GM19452 (cell line): ENCODE data around the gene C20orf204.
"Not testable (repeated sequence)": the region's sequence is repeated elsewhere in the genome, so short reads cannot be mapped to it uniquely, and the experiment has no call there.

ENCODE experiments used
- ATAC-seq: cut with Tn5 transposase; IDR thresholded peaks from one replicate; pipeline ENCODE4 v1.9.1; 2021; ENCODE audit not compliant: unreplicated experiment

The C20orf204 gene

DNA sequence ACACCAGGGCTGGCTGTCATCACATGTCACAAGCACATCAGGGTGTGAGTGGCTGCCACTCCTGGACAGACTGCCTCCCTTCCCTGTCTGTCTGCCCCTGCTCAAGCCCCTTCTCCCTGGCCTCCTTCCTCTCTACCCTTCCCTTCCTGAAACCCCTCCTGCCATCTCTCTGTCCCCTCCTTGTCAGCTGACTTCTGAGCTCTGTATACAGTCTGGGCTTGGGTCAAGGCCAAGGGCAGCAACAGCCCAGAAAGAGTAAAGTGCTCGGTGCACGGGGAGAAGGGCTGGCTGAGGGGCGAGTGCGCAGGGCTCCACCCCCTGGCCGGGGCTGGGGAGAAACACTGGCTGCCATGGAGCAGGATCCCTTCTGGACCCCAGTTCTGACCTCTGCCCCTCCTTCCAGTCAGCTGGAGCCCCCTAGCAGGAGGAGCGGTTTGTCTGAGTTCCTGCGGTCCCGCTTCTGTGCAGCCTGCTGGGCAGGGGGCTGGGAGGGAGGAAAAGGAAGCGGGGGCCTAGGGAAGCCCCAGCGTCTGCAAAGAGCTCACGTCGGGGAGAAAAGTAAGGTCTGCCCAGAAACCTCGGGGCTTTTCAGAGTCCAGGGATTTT lies 46.2 kb downstream of the C20orf204 start:
- no peak for ATAC-seq

DNA sequence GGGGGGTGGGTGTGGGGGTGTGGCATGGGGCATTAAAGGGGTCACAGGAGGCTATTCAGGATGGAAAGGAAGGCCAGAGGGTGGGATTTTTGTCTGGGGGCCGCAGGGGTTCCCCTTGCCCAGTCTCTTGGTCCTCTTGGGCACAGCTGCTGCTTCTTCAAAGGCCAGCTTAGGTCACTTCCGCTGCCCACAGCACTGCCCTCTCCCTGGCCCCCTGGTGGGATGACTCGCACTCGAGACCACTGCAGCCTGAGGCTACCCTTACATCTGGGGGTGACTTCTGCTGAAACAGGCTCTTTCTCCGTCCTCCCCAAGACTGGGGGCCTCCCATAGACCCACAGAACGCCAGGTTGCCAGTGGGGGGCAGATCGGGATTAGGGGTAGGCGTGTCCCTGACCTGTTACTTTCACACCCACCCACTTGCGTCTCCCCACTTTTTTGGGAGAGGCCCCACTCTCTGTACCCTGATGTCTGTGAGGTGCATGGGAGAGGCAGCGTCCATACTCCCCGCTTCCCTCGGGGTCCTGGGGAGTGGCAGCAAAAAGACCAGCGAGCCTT lies 46.9 kb downstream of the C20orf204 start:
- no peak for ATAC-seq

DNA sequence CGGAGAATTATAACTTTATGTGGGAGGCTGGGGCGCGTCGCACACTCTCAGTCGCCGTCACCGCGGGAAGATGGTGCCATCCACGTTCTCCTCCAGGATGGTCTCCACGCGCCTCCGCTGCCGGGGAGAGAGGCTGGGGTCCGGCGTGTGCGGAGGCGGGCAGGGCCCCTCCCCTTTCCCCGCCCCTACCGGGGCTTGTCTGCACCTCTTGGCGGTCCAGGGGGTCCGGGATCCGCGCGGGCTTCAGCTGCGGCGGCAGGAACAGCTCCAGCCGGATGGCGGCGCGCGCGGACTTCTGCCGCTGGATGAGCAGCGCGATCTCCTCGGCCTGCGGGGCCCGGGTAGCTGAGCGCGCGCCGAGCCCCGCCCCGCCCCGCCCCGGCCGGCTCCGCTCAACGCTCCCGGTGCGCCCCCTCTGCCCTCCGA lies 47.4 kb downstream of the C20orf204 start:
- no peak for ATAC-seq

DNA sequence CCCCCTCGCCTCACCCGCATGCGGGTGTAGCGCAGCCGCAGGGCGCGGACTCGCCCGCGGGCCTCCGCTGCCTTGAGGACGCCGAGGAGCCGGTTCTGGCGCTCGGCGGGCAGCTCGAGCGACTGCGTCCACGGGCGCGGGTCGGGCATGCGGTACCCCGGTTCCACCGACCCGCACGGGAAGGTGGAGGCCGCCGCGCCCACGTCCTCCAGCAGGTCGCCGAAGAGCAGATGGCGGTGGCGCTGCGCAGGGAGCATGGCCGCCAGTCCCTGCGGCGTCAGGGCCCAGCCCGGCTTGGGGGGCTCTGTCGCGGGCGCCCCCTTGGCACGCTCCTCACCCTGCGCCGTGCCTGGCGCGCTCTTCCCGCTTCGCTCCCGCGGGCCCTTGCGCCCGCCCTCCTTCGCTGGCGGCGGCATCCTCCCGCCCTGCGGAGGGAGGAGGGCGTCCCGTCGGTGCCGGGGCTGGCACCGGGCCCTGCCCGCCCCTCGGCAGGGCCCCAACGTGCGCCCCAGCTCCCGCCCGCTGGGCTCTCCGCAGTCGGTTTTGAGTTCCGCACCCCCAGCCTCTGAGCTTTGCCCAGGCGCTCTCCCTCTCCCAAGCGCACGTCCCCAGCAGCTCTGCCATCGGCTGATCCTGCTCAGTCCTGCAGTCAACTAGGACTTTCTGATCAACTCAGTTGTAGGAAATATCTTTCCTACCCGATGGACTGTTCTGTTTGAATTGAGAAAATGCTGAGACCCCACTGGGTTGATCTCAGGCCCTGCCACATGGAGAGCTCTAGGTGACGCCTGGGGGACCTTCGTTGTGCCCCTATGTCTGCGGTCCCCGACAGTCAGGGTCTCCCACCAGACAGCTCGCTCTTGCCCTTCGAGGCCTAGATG lies 48.1 kb downstream of the C20orf204 start, which contains the start of gene LKAAEAR1:
Gene LKAAEAR1, minus strand, starts transcription at position 595 of the 881 bp plus-strand sequence. Its CDS starts 179 bp downstream, at position 416.
- no peak for ATAC-seq

DNA sequence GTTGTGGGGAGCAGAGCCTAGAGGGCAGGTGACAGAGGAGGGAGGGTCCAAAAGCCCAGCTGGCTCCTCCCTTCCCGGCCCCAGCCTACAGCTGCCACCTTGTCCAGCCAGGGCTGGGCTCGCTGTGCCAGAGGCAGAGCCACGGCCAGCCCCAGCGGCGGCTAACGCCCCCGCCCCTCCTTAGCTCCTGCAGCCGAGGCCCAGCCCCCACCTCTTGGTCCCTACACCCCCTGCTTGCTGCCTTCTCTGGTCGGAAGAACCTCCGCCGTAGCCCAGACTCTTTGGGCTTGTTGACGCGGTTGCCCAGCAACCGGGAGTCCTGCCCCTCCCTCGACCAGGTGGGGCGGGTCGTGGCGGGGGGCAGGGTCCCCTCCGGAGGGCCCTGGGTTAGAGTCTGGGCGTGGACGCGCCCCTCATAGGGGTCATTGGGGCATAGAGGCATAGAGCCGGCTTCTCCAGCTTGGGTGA lies 48.7 kb downstream of the C20orf204 start:
- ATAC-seq: no peak

DNA sequence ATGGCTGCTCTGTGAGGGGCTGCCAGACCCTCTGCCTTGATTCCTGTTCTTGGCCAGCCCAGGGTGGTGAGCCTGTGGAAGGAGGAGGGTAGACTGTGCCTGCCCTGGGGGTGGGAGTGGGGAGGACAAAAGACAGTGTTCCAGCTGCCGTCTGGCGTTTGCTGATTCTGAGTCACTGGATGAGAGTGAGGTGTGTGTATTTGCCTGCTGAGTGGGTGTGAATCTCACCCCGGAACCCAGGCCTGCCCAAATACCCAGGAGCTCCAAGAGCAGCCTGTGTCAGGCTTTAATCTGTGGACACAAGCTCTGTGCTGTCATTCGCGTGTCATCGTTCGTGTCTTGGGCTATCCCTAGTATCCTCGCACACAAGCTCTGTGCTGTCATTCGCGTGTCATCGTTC lies 50.8 kb downstream of the C20orf204 start:
- no peak for ATAC-seq

DNA sequence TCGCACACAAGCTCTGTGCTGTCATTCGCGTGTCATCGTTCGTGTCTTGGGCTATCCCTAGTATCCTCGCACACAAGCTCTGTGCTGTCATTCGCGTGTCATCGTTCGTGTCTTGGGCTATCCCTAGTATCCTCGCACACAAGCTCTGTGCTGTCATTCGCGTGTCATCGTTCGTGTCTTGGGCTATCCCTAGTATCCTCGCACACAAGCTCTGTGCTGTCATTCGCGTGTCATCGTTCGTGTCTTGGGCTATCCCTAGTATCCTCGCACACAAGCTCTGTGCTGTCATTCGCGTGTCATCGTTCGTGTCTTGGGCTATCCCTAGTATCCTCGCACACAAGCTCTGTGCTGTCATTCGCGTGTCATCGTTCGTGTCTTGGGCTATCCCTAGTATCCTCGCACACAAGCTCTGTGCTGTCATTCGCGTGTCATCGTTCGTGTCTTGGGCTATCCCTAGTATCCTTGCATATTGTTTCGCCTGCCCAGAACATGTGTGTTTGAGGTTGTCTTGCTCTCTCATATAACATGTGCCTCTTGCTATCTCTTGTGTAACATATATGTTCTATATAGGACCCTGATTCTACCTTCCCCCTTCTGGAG lies 51.3 kb downstream of the C20orf204 start:
- not testable (repeated sequence) for ATAC-seq

DNA sequence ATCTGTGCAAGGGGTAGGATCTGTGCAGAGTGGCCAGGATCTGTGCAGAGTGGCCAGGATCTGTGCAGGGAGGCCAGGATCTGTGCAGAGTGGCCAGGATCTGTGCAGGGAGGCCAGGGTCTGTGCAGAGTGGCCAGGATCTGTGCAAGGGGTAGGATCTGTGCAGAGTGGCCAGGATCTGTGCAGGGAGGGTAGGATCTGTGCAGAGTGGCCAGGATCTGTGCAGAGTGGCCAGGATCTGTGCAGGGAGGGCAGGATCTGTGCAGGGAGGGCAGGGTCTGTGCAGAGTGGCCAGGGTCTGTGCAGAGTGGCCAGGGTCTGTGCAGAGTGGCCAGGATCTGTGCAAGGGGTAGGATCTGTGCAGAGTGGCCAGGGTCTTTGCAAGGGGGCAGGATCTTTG lies 52.6 kb downstream of the C20orf204 start:
- ATAC-seq: not testable (repeated sequence)
